ENCODE measurements around the gene MAFF.
A peak's percentile ranks its signal among the peaks of the same experiment; 100 is the strongest.
"Not testable (repeated sequence)": the region's sequence is repeated elsewhere in the genome, so short reads cannot be mapped to it uniquely, and the experiment has no call there.

Gene MAFF

GRCh38 chr22:38228326-38228872, 26.6 kb downstream of the MAFF start:
- DNase-seq = no peak

- DNase-seq = no peak
Observed at GRCh38 chr22:38228873-38229740, 27.3 kb downstream of the MAFF start.

GRCh38 chr22:38230108-38230825, 28.5 kb downstream of the MAFF start:
- no peak for DNase-seq

- no peak for DNase-seq
Observed at GRCh38 chr22:38230916-38231315, 29.1 kb downstream of the MAFF start.

- no peak for DNase-seq
Observed at GRCh38 chr22:38232196-38232595, 30.4 kb downstream of the MAFF start.

GRCh38 chr22:38233427-38233826, 31.6 kb downstream of the MAFF start:
- DNase-seq = no peak

GRCh38 chr22:38233856-38234255, 32.1 kb downstream of the MAFF start:
- DNase-seq = not testable (repeated sequence)

- DNase-seq = no peak
Observed at GRCh38 chr22:38235240-38235850, 33.6 kb downstream of the MAFF start.

GRCh38 chr22:38236786-38237185, 35.0 kb downstream of the MAFF start:
- DNase-seq = no peak

GRCh38 chr22:38238519-38239071, 36.8 kb downstream of the MAFF start:
- DNase-seq = no peak

GRCh38 chr22:38239101-38239761, 37.4 kb downstream of the MAFF start:
- peak; percentile 56 for DNase-seq

GRCh38 chr22:38240734-38241252, 39.0 kb downstream of the MAFF start:
- peak; percentile 51 for DNase-seq

GRCh38 chr22:38243007-38243765, 41.4 kb downstream of the MAFF start:
- no peak for DNase-seq

GRCh38 chr22:38244106-38244505, 42.3 kb downstream of the MAFF start:
- DNase-seq = no peak

GRCh38 chr22:38246046-38246658, 44.4 kb downstream of the MAFF start:
- DNase-seq = no peak

GRCh38 chr22:38246692-38247091, 44.9 kb downstream of the MAFF start:
- DNase-seq = no peak

GRCh38 chr22:38247713-38248112, 45.9 kb downstream of the MAFF start:
- no peak for DNase-seq

- DNase-seq = no peak
Observed at GRCh38 chr22:38248280-38248679, 46.5 kb downstream of the MAFF start.

GRCh38 chr22:38249301-38249700, 47.5 kb downstream of the MAFF start:
- DNase-seq = no peak

GRCh38 chr22:38249803-38250642, 48.2 kb downstream of the MAFF start:
- DNase-seq = no peak
